MCF 10A (cell line): ENCODE data around the gene CHRM3. TPM values are rescaled to one million over a fixed set of nuclear protein-coding genes. Genes with fewer than 3 reads are reported as not detected.

ENCODE experiments used
- BruUV-seq: library from RNA; stranded (reverse); fragments of 400-500 nt; replicated peaks from 2 replicates; lab custom pipeline; 2021; lab: Mats Ljungman, UMichigan
- CTCF ChIA-PET: fragments of 300-600 bp; sonication (Branson Sonifier 250); formaldehyde crosslinking; extraction: SDS; loops from one replicate; lab custom pipeline; 2021; ENCODE audit warnings: antibody characterized with exemption, inconsistent platforms; lab: Yijun Ruan, JAX
- POLR2A ChIA-PET: fragments of 300-600, 350-650 bp; sonication (Branson Sonifier 250); formaldehyde crosslinking; extraction: SDS; loops from one replicate; lab custom pipeline; 2020; ENCODE audit warnings: antibody characterized with exemption, inconsistent platforms; lab: Yijun Ruan, JAX
- DNase-seq: peaks from one replicate; pipeline ENCODE4 v3.0.0-alpha.2; 2018; ENCODE audit not compliant: unreplicated experiment
- H3K27ac Mint-ChIP-seq: one replicate; pipeline ENCODE4 v1.8.0; 2022; ENCODE audit warnings: mild to moderate bottlenecking, low read depth, mixed read lengths; ENCODE audit not compliant: unreplicated experiment
- H3K27me3 Mint-ChIP-seq: one replicate; pipeline ENCODE4 v1.8.0; 2022; ENCODE audit warnings: mixed read lengths; ENCODE audit not compliant: insufficient read depth, unreplicated experiment
- H3K36me3 Mint-ChIP-seq: one replicate; pipeline ENCODE4 v1.8.0; 2022; ENCODE audit warnings: mild to moderate bottlenecking, moderate library complexity, mixed read lengths; ENCODE audit not compliant: insufficient read depth, unreplicated experiment
- H3K4me1 Mint-ChIP-seq: one replicate; pipeline ENCODE4 v1.8.0; 2022; ENCODE audit warnings: mixed read lengths; ENCODE audit not compliant: insufficient read depth, unreplicated experiment
- H3K4me3 Mint-ChIP-seq: one replicate; pipeline ENCODE4 v1.8.0; 2022; ENCODE audit warnings: mild to moderate bottlenecking, moderate library complexity, mixed read lengths; ENCODE audit not compliant: unreplicated experiment
- H3K9me3 Mint-ChIP-seq: one replicate; pipeline ENCODE4 v1.8.0; 2022; ENCODE audit warnings: mixed read lengths; ENCODE audit not compliant: unreplicated experiment
- CTCF ChIP-seq: fragments of 200-600 bp; IDR thresholded peaks from one replicate; pipeline ENCODE4 v1.8.0; 2022; ENCODE audit warnings: antibody characterized with exemption, mild to moderate bottlenecking; ENCODE audit not compliant: unreplicated experiment
- intact Hi-C: fragments of 100-400 bp; cut with micrococcal nuclease; formaldehyde crosslinking; loops from 2 replicates; pipeline ENCODE4 v1.14.1; 2022
- total RNA-seq: library from RNA; stranded (reverse); gene quantifications from 2 replicates; pipeline ENCODE4 v1.2.3, GENCODE V29; 2022

CHRM3 gene
- total RNA-seq, 1 experiment from 2014 or later = 0.56 TPM

- Mint-ChIP-seq H3K4me1 (no peaks in the 10 kb centered on the region), H3K27ac (no peak overlapping the region), H3K27me3 (no peaks in the 10 kb centered on the region), H3K4me3 (no peak overlapping the region), H3K9me3 (peaks cover 13% of the 10 kb centered on the region), H3K36me3 (no peaks in the 10 kb centered on the region)
- intact Hi-C loops = no loop called here
- ChIA-PET CTCF (interaction anchor here (1.2 kb wide), 1 partner anchor 296 kb away, joined by 5 read pairs; no protein-coding TSS in a partner anchor), POLR2A (interaction anchor here (1.3 kb wide), 1 partner anchor 10 kb away, joined by 5 read pairs; no protein-coding TSS in a partner anchor)
- no peak for TF ChIP-seq CTCF
- DNase-seq = no peak
- no TSS peak for BruUV-seq
Measured at GRCh38 chr1:239432255-239432654, 45.9 kb downstream of the CHRM3 start.

DNA sequence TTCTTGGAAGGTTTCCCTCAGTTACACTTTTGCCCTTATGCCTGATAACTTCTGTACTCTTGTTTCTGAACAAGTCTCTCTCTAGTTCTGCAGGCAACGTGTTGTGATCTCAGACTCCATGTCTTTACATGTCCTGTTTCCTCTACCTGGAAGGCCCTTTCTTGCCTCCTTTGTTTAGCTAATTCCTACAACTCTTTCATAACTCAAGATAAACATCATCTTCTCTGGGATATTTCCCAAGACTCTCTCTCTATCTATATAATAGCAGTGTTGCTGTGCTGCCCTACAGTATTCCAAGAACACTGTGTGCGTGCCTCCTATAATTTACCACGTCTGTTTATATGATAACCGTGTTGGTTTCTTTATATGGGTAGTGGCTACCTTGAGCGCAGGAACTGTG, 47.8 kb downstream of the CHRM3 start:
- Mint-ChIP-seq H3K36me3 (no peaks in the 10 kb centered on the region), H3K9me3 (peaks cover 8% of the 10 kb centered on the region), H3K27me3 (no peaks in the 10 kb centered on the region), H3K4me3 (no peak overlapping the region), H3K4me1 (no peaks in the 10 kb centered on the region), H3K27ac (no peak overlapping the region)
- peak; percentile 41 for DNase-seq
- ChIA-PET POLR2A (interaction anchor here (1.1 kb wide), 1 partner anchor 12 kb away, joined by 3 read pairs; no protein-coding TSS in a partner anchor), CTCF (interaction anchor here (0.6 to 1.5 kb wide), 5 partner anchors 8 to 1655 kb away, joined by 3 to 5 read pairs (median 3); partner anchors contain the start of gene CHRM3)
- no peak for TF ChIP-seq CTCF
- BruUV-seq = no TSS peak
- intact Hi-C loops = no loop called here
